C4-2B (cell line): ENCODE data around the gene CCN2.

ENCODE experiments used
- ZFX ChIP-seq: fragments of 450-650 bp; IDR thresholded peaks from 2 replicates; pipeline ENCODE4 v1.6.1; 2017
- TF ChIP-seq, protein P1 (sequence below): fragments of 450-650 bp; conservative IDR thresholded peaks from 2 replicates; pipeline ENCODE4 v1.5.1; 2017; ENCODE audit warnings: mild to moderate bottlenecking

- TF ChIP-seq, protein P1, sequence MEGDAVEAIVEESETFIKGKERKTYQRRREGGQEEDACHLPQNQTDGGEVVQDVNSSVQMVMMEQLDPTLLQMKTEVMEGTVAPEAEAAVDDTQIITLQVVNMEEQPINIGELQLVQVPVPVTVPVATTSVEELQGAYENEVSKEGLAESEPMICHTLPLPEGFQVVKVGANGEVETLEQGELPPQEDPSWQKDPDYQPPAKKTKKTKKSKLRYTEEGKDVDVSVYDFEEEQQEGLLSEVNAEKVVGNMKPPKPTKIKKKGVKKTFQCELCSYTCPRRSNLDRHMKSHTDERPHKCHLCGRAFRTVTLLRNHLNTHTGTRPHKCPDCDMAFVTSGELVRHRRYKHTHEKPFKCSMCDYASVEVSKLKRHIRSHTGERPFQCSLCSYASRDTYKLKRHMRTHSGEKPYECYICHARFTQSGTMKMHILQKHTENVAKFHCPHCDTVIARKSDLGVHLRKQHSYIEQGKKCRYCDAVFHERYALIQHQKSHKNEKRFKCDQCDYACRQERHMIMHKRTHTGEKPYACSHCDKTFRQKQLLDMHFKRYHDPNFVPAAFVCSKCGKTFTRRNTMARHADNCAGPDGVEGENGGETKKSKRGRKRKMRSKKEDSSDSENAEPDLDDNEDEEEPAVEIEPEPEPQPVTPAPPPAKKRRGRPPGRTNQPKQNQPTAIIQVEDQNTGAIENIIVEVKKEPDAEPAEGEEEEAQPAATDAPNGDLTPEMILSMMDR = 0 out of 2 replicates have a peak, but pooled peaks have one; percentile 17
- TF ChIP-seq ZFX = no peak
Observed at GRCh38 chr6:131950767-131951575, at the start of gene CCN2.
